GM12878 (cell line): ENCODE results near the gene YAF2. TPM values are rescaled to one million over a fixed set of nuclear protein-coding genes. Genes with fewer than 3 reads are reported as not detected.
"Not testable (repeated sequence)": the region's sequence is repeated elsewhere in the genome, so short reads cannot be mapped to it uniquely, and the experiment has no call there.

Experiments used
- ATAC-seq: fragments of 200-7000 bp; cut with Tn5 transposase; 3 replicates; pipeline ENCODE4 v1.9.1; 2020; ENCODE audit warnings: mild to moderate bottlenecking, moderate library complexity
- BruUV-seq: library from RNA; stranded (reverse); fragments of 400-500 nt; replicated peaks from 2 replicates; lab custom pipeline; 2021; lab: Mats Ljungman, UMichigan
- CTCF ChIA-PET: fragments of 300-600 bp; sonication (Branson Sonifier 250); formaldehyde crosslinking; extraction: SDS; loops from one replicate; lab custom pipeline; 2021; ENCODE audit warnings: inconsistent platforms; lab: Yijun Ruan, JAX
- POLR2A ChIA-PET: fragments of 350-600 bp; formaldehyde crosslinking; extraction: SDS; loops from one replicate; lab custom pipeline; 2021; ENCODE audit warnings: inconsistent platforms; lab: Charles Lee
- RAD21 ChIA-PET: fragments of 300-600 bp; sonication (Branson Sonifier 250); formaldehyde crosslinking; loops from one replicate; lab custom pipeline; 2023; ENCODE audit warnings: antibody characterized with exemption; ENCODE audit not compliant: unreplicated experiment; lab: Charles Lee
- SMC1A ChIA-PET: fragments of 300-600 bp; sonication (Branson Sonifier 250); formaldehyde crosslinking; loops from one replicate; lab custom pipeline; 2023; ENCODE audit not compliant: unreplicated experiment, uncharacterized antibody; lab: Charles Lee
- DNase-seq: peaks from one replicate; pipeline ENCODE4 v3.0.0-alpha.2; 2011; ENCODE audit warnings: low read depth, low spot score
- FAIRE-seq: peaks from 3 replicates; lab custom pipeline; 2011; peaks lifted over from hg19 to GRCh38; lab: Jason Lieb, UNC
- H2AFZ ChIP-seq: 2 replicates; pipeline ENCODE4 v1.6.0; 2011; ENCODE audit warnings: low read depth, low read length, control low read depth; ENCODE audit not compliant: control insufficient read depth
- H3K27ac ChIP-seq: 2 replicates; pipeline ENCODE4 v1.5.1; 2011; ENCODE audit warnings: control low read depth; ENCODE audit not compliant: control insufficient read depth, insufficient read depth
- H3K27me3 ChIP-seq, 2 experiments: replicated peaks in 1 of 2; 2 replicates each; pipeline versions ENCODE4 v1.6.0 to v1.6.1; 2011; ENCODE audit warnings: low read length in 1 of 2; ENCODE audit not compliant: control insufficient read depth in 2 of 2, insufficient read depth in 2 of 2
- H3K36me3 ChIP-seq, 2 experiments: 2 replicates each; pipeline ENCODE4 v1.5.1; 2011; ENCODE audit warnings: low read length in 1 of 2; ENCODE audit not compliant: control insufficient read depth in 2 of 2, insufficient read depth in 2 of 2
- H3K4me1 ChIP-seq: 2 replicates; pipeline ENCODE4 v1.6.1; 2011; ENCODE audit warnings: mild to moderate bottlenecking, low read length, moderate library complexity, mixed read lengths; ENCODE audit not compliant: control insufficient read depth, insufficient read depth
- H3K4me2 ChIP-seq: 2 replicates; pipeline ENCODE4 v1.6.0; 2011; ENCODE audit warnings: control low read depth; ENCODE audit not compliant: control insufficient read depth, insufficient read depth
- H3K4me3 ChIP-seq: fragments of 200-600 bp; sonication (generic); 2 replicates; pipeline ENCODE4 v1.5.1; 2016
- H3K79me2 ChIP-seq: 2 replicates; pipeline ENCODE4 v1.6.0; 2011; ENCODE audit warnings: low read length; ENCODE audit not compliant: control insufficient read depth, insufficient read depth
- H3K9ac ChIP-seq: 2 replicates; pipeline ENCODE4 v1.8.0; 2011; ENCODE audit warnings: low read length, control low read depth, mixed read lengths; ENCODE audit not compliant: control insufficient read depth, insufficient read depth
- H3K9me3 ChIP-seq: replicated peaks from 3 replicates; pipeline ENCODE4 v1.5.1; 2011; ENCODE audit warnings: mild to moderate bottlenecking, low read length; ENCODE audit not compliant: control insufficient read depth, insufficient read depth
- H4K20me1 ChIP-seq: 2 replicates; pipeline ENCODE4 v1.6.0; 2011; ENCODE audit not compliant: control insufficient read depth, insufficient read depth
- WGBS: methylation state at CpG from one replicate; pipeline ENCODE4 v1.1.6; 2016; ENCODE audit warnings: low lambda C conversion rate; ENCODE audit not compliant: insufficient replicate concordance, insufficient coverage; ENCODE audit errors: missing lambda C conversion rate; 5-methylcytosine and 5-hydroxymethylcytosine counted together
- in situ Hi-C: fragments of 300-500 bp; cut with MboI; formaldehyde crosslinking; loops from 9 replicates; pipeline ENCODE4 v1.14.3; 2018; ENCODE audit warnings: mixed read lengths
- intact Hi-C: fragments of 100-400 bp; cut with micrococcal nuclease; formaldehyde crosslinking; loops from one replicate; pipeline ENCODE4 v1.14.2; 2022; ENCODE audit not compliant: unreplicated experiment
- polyA plus RNA-seq, 11 experiments: library from polyadenylated mRNA; depleted of rRNA in 4 of 11; unstranded in 6 of 11; stranded (reverse) in 5 of 11; fragments of >200 nt; fragmentation: Nextera tagmentation in 4 of 11; fragmentation: Illumina TruSeq in 1 of 11; extraction: Ambion mirVana in 4 of 11; extraction: Trizol in 1 of 11; gene quantifications; 1 replicate in 1 of 11; 2 replicates in 10 of 11; pipeline versions ENCODE4 v1.2.1 to v1.2.3, GENCODE V29; 2011 to 2016; ENCODE audit warnings: inconsistent platforms in 2 of 11, missing spikeins in 2 of 11, low read depth in 1 of 11
- total RNA-seq, 4 experiments: library from RNA; depleted of rRNA in 3 of 4; stranded (reverse); fragments of >200 nt in 3 of 4; fragmentation: Illumina TruSeq in 1 of 4; extraction: Trizol in 1 of 4; gene quantifications; 2 replicates each; pipeline versions ENCODE4 v1.2.1 to v1.2.3, GENCODE V29; 2013 to 2021

The YAF2 gene
- total and polyA plus RNA-seq, 10 of the 15 experiments (the other 5 are each of a cell fraction or from before 2014, with no cell fraction given): 18.8 to 36.6 (median 23.0) TPM

- H4K20me1 ChIP-seq, ATAC-seq, H3K4me2 ChIP-seq, SMC1A ChIA-PET, CTCF ChIA-PET, POLR2A ChIA-PET, DNase-seq, H2AFZ ChIP-seq, H3K9me3 ChIP-seq, intact Hi-C loops, H3K9ac ChIP-seq, H3K27me3 ChIP-seq, H3K36me3 ChIP-seq, H3K27ac ChIP-seq, H3K4me3 ChIP-seq, in situ Hi-C loops, H3K4me1 ChIP-seq, FAIRE-seq, BruUV-seq, RAD21 ChIA-PET: not testable (repeated sequence)
- 97% methylated on average over 8 of the region's 30 CpGs for WGBS
- peaks cover 12% of the 10 kb centered on the region for H3K79me2 ChIP-seq
Observed at GRCh38 chr12:42227525-42227924, 10.5 kb downstream of the YAF2 start.

- POLR2A ChIA-PET: interaction anchor here (1.7 kb wide), 1 partner anchor 11 kb away, joined by 4 read pairs; no protein-coding TSS in a partner anchor
- H3K9me3 ChIP-seq, in situ Hi-C loops, BruUV-seq, H3K4me3 ChIP-seq, H3K27me3 ChIP-seq, ATAC-seq, DNase-seq, H3K4me2 ChIP-seq, H4K20me1 ChIP-seq, RAD21 ChIA-PET, SMC1A ChIA-PET, H3K79me2 ChIP-seq, FAIRE-seq, intact Hi-C loops, H2AFZ ChIP-seq, H3K36me3 ChIP-seq, H3K9ac ChIP-seq, H3K4me1 ChIP-seq, CTCF ChIA-PET, H3K27ac ChIP-seq: not testable (repeated sequence)
- 100% methylated on average over 5 of the region's 5 CpGs for WGBS
Observed at GRCh38 chr12:42224501-42224900, 13.5 kb downstream of the YAF2 start.
